Vagina (tissue), 2 donors: ENCODE measurements around the gene MFAP5.

ENCODE experiments used
- POLR2A ChIP-seq, 2 donors: fragments of 450-650 bp; IDR thresholded peaks; one replicate each; pipeline ENCODE4 v1.6.1; 2017; ENCODE audit warnings: antibody characterized with exemption in 2 of 2, mild to moderate bottlenecking in 2 of 2, moderate library complexity in 2 of 2
- POLR2AphosphoS5 ChIP-seq, 2 donors: sonication (generic); formaldehyde crosslinking; IDR thresholded peaks; one replicate each; pipeline ENCODE4 v1.9.0; 2017; ENCODE audit warnings: antibody characterized with exemption in 2 of 2, mild to moderate bottlenecking in 2 of 2, low read depth in 1 of 2; ENCODE audit not compliant: insufficient read depth in 1 of 2
- TF ChIP-seq, protein P1 (sequence below), 3 experiments: fragments of 450-650 bp in 2 of 3; fragments of 200-600 bp in 1 of 3; sonication (generic) in 1 of 3; IDR thresholded peaks; one replicate each; pipeline ENCODE4 v1.5.1; 2017 to 2019; ENCODE audit warnings: antibody characterized with exemption in 3 of 3, mild to moderate bottlenecking in 2 of 3, moderate library complexity in 2 of 3

- no peak for TF ChIP-seq POLR2AphosphoS5 (IDR thresholded peaks at IDR 0.05; ENCODE audit: insufficient read depth in 1 of 2, low read depth in 1 of 2)
- TF ChIP-seq, protein P1, sequence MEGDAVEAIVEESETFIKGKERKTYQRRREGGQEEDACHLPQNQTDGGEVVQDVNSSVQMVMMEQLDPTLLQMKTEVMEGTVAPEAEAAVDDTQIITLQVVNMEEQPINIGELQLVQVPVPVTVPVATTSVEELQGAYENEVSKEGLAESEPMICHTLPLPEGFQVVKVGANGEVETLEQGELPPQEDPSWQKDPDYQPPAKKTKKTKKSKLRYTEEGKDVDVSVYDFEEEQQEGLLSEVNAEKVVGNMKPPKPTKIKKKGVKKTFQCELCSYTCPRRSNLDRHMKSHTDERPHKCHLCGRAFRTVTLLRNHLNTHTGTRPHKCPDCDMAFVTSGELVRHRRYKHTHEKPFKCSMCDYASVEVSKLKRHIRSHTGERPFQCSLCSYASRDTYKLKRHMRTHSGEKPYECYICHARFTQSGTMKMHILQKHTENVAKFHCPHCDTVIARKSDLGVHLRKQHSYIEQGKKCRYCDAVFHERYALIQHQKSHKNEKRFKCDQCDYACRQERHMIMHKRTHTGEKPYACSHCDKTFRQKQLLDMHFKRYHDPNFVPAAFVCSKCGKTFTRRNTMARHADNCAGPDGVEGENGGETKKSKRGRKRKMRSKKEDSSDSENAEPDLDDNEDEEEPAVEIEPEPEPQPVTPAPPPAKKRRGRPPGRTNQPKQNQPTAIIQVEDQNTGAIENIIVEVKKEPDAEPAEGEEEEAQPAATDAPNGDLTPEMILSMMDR (IDR thresholded peaks at IDR 0.05), result no peak
- TF ChIP-seq POLR2A (IDR thresholded peaks at IDR 0.05), result no peak
Measured at GRCh38 chr12:8636581-8636980, 26.0 kb downstream of the MFAP5 start.
